NT2/D1 (cell line): ENCODE measurements around the gene KISS1R.

Experiments used
- DNase-seq: peaks from one replicate; pipeline ENCODE4 v3.0.0-alpha.2; 2011; ENCODE audit warnings: low read depth, low spot score
- H3K27me3 ChIP-seq: 2 replicates; pipeline ENCODE4 v1.6.0; 2011; ENCODE audit warnings: mild to moderate bottlenecking; ENCODE audit not compliant: insufficient read length, insufficient read depth
- H3K36me3 ChIP-seq: 2 replicates; pipeline ENCODE4 v1.6.1; 2011; ENCODE audit warnings: mild to moderate bottlenecking, low read length, mixed read lengths; ENCODE audit not compliant: insufficient read depth, insufficient read length
- H3K4me1 ChIP-seq: 2 replicates; pipeline ENCODE4 v1.5.1; 2011; ENCODE audit not compliant: insufficient read depth, insufficient read length
- H3K4me3 ChIP-seq: 2 replicates; pipeline ENCODE4 v1.5.1; 2011; ENCODE audit warnings: low read depth; ENCODE audit not compliant: insufficient read length
- H3K9ac ChIP-seq: 2 replicates; pipeline ENCODE4 v1.6.0; 2011; ENCODE audit warnings: low read depth; ENCODE audit not compliant: insufficient read length
- H3K9me3 ChIP-seq: 2 replicates; pipeline ENCODE4 v1.5.1; 2011; ENCODE audit warnings: mild to moderate bottlenecking, low read length; ENCODE audit not compliant: insufficient read depth
- SUZ12 ChIP-seq: IDR thresholded peaks from 2 replicates; pipeline ENCODE4 v1.6.1; 2011; ENCODE audit not compliant: insufficient read length, insufficient read depth; ENCODE audit errors: extremely low read depth
- YY1 ChIP-seq: IDR thresholded peaks from 2 replicates; pipeline ENCODE4 v1.6.1; 2011; ENCODE audit not compliant: insufficient read length, insufficient read depth
- ZNF274 ChIP-seq: IDR thresholded peaks from 2 replicates; pipeline ENCODE4 v1.6.1; 2011; ENCODE audit warnings: mild to moderate bottlenecking, low read depth, low read length

Gene KISS1R

GRCh38 chr19:917323-918151 lies at the start of gene KISS1R:
Gene KISS1R (plus strand): TSS chr19:917333. CDS start chr19:917503, 170 bp downstream.
- Histone ChIP-seq H3K9me3 (no peaks in the 10 kb centered on the region), H3K36me3 (no peaks in the 10 kb centered on the region), H3K4me3 (peak within 1 kb of the TSS; percentile 71), H3K27me3 (peaks cover 57% of the 10 kb centered on the region), H3K9ac (peak within 1 kb of the TSS; percentile 72), H3K4me1 (peaks cover 25% of the 10 kb centered on the region)
- peak; percentile 77 for TF ChIP-seq SUZ12
- TF ChIP-seq YY1: no peak
- peak; percentile 65 for DNase-seq

GRCh38 chr19:867855-868457 lies 49.2 kb upstream of the KISS1R start:
- Histone ChIP-seq H3K27me3 (no peaks in the 10 kb centered on the region), H3K9me3 (no peaks in the 10 kb centered on the region), H3K4me1 (peaks cover 33% of the 10 kb centered on the region), H3K9ac (peak overlapping the region; percentile 12), H3K4me3 (no peak overlapping the region), H3K36me3 (peaks cover 36% of the 10 kb centered on the region)
- no peak for DNase-seq
- TF ChIP-seq YY1 (no peak), ZNF274 (no peak), SUZ12 (no peak)

- Histone ChIP-seq H3K9ac (peak overlapping the region; percentile 59), H3K4me3 (no peak overlapping the region)
Observed at GRCh38 chr19:868458-869244, 48.5 kb upstream of the KISS1R start.

GRCh38 chr19:869245-870177 lies 47.6 kb upstream of the KISS1R start:
- no peaks in the 10 kb centered on the region for H3K9me3 ChIP-seq
- no peak overlapping the region for H3K4me3 ChIP-seq
- H3K36me3 ChIP-seq: peaks cover 48% of the 10 kb centered on the region
- peaks cover 33% of the 10 kb centered on the region for H3K4me1 ChIP-seq
- H3K27me3 ChIP-seq: no peaks in the 10 kb centered on the region
- TF ChIP-seq ZNF274 (no peak), SUZ12 (no peak), YY1 (no peak)
- DNase-seq: no peak
- H3K9ac ChIP-seq: peak overlapping the region; percentile 59

More at GRCh38 chr19:868458-869244, 48.5 kb upstream of the KISS1R start:
- Histone ChIP-seq H3K27me3 (no peaks in the 10 kb centered on the region), H3K9me3 (no peaks in the 10 kb centered on the region), H3K4me1 (peaks cover 33% of the 10 kb centered on the region), H3K36me3 (peaks cover 40% of the 10 kb centered on the region)
- no peak for DNase-seq
- TF ChIP-seq SUZ12: no peak
- no peak for TF ChIP-seq YY1
- TF ChIP-seq ZNF274: no peak

- no peak for DNase-seq
- Histone ChIP-seq H3K36me3 (peaks cover 52% of the 10 kb centered on the region), H3K9me3 (no peaks in the 10 kb centered on the region), H3K9ac (no peak overlapping the region), H3K27me3 (no peaks in the 10 kb centered on the region), H3K4me1 (peaks cover 30% of the 10 kb centered on the region), H3K4me3 (no peak overlapping the region)
- no peak for TF ChIP-seq YY1
- no peak for TF ChIP-seq ZNF274
- no peak for TF ChIP-seq SUZ12
Observed at GRCh38 chr19:870314-870713, 46.8 kb upstream of the KISS1R start.

- peaks cover 33% of the 10 kb centered on the region for H3K4me1 ChIP-seq
- DNase-seq: no peak
- no peaks in the 10 kb centered on the region for H3K27me3 ChIP-seq
- no peak for TF ChIP-seq YY1
- no peak for TF ChIP-seq SUZ12
- no peak overlapping the region for H3K4me3 ChIP-seq
- H3K36me3 ChIP-seq: peaks cover 56% of the 10 kb centered on the region
- H3K9me3 ChIP-seq: no peaks in the 10 kb centered on the region
- no peak overlapping the region for H3K9ac ChIP-seq
Observed at GRCh38 chr19:870963-871401, 46.2 kb upstream of the KISS1R start.
